Prostate gland (tissue), 2 donors: ENCODE measurements around the gene FOXRED2. TPM values are rescaled to one million over a fixed set of nuclear protein-coding genes. Genes with fewer than 3 reads are reported as not detected.

Source experiments
- DNase-seq: peaks from one replicate; pipeline ENCODE4 v3.0.0-alpha.2; 2019; ENCODE audit warnings: low spot score
- H3K27ac ChIP-seq, 2 donors: fragments of 200-600 bp; sonication (generic); 2 replicates each; pipeline ENCODE4 v1.5.1; 2017 to 2019
- H3K27me3 ChIP-seq: fragments of 200-600 bp; sonication (generic); replicated peaks from 2 replicates; pipeline ENCODE4 v1.5.1; 2019; ENCODE audit not compliant: insufficient read depth
- H3K36me3 ChIP-seq, 2 donors: fragments of 200-600 bp; sonication (generic); 1 replicate in 1 of 2; 2 replicates in 1 of 2; pipeline versions ENCODE4 v1.5.1 to v1.8.1; 2017 to 2019
- H3K4me1 ChIP-seq: fragments of 200-600 bp; sonication (generic); replicated peaks from 2 replicates; pipeline ENCODE4 v1.5.1; 2019
- H3K4me3 ChIP-seq, 2 donors: fragments of 200-600 bp; sonication (generic); 2 replicates each; pipeline ENCODE4 v1.5.1; 2017 to 2019
- H3K9me3 ChIP-seq: fragments of 200-600 bp; sonication (generic); 2 replicates; pipeline ENCODE4 v1.5.1; 2017
- POLR2A ChIP-seq: fragments of 450-650 bp; IDR thresholded peaks from one replicate; pipeline ENCODE4 v1.6.1; 2016; ENCODE audit warnings: antibody characterized with exemption, mild to moderate bottlenecking
- POLR2AphosphoS5 ChIP-seq: sonication (generic); formaldehyde crosslinking; IDR thresholded peaks from one replicate; pipeline ENCODE4 v1.6.1; 2017; ENCODE audit warnings: antibody characterized with exemption
- WGBS: methylation state at CpG from one replicate; pipeline ENCODE4 v1.1.5; 2018; 5-methylcytosine and 5-hydroxymethylcytosine counted together
- intact Hi-C: fragments of 100-400 bp; cut with DNase I; formaldehyde crosslinking; loops from one replicate; pipeline ENCODE4 v1.14.2; 2022
- total RNA-seq, 2 donors: library from RNA; depleted of rRNA; stranded (reverse); fragments of >200 nt; gene quantifications; one replicate each; pipeline ENCODE4 v1.1.0, GENCODE V29; 2016
- TF ChIP-seq, protein P1 (sequence below), 4 experiments: fragments of 200-600 bp in 2 of 4; fragments of 450-650 bp in 2 of 4; sonication (generic) in 2 of 4; IDR thresholded peaks; 1 replicate in 3 of 4; 2 replicates in 1 of 4; pipeline ENCODE4 v1.5.1; 2016 to 2019; ENCODE audit warnings: antibody characterized with exemption in 4 of 4, mild to moderate bottlenecking in 2 of 4, moderate library complexity in 2 of 4

The FOXRED2 gene
- total RNA-seq, 2 donors from 2014 or later: 24.7 to 33.7 TPM

DNA sequence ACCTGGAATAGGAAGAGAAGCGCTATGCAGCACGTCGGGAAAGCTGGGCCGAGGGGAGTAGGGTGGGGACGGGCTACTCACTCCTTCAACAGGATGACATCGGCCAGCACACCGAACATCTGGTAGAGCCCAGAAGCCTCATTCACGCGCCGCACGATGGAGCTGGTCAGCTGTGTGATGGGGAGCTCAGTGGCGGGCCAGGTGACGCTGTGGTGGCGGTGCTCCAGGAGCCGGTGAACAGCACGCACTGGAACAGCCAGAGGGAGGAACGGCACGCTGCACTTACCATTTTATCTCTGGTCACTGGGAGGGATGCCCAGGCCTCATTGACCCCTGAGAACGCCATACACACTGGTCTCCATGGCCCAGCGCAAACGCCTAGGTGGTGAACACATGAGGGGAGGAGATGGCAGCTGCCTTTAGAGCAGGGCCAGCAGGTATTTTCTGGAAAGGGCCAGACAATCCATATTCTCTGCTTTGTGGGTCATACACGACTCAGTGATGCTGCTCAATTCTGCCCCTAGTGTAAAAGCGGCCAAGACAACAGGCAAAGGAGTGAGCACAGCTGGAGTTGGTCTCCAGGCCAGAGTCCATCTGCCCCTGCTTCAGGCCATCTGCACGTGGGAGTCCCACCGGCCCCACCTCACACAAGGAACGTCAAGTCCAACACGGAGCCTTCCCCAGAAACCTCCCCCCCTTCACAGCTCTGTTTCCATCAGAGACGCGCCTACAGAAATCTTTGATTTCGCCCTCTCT, 8.8 kb downstream of the FOXRED2 start:
- DNase-seq: no peak
- intact Hi-C loops: no loop called here
- no peaks in the 10 kb centered on the region for H3K27me3 ChIP-seq
- no peaks in the 10 kb centered on the region for H3K4me1 ChIP-seq
- WGBS: 90% methylated on average over 30 of the region's 30 CpGs
- H3K27ac ChIP-seq: no peak overlapping the region
- H3K4me3 ChIP-seq: no peak overlapping the region
- TF ChIP-seq POLR2AphosphoS5 (no peak), POLR2A (no peak)
- TF ChIP-seq, protein P1, sequence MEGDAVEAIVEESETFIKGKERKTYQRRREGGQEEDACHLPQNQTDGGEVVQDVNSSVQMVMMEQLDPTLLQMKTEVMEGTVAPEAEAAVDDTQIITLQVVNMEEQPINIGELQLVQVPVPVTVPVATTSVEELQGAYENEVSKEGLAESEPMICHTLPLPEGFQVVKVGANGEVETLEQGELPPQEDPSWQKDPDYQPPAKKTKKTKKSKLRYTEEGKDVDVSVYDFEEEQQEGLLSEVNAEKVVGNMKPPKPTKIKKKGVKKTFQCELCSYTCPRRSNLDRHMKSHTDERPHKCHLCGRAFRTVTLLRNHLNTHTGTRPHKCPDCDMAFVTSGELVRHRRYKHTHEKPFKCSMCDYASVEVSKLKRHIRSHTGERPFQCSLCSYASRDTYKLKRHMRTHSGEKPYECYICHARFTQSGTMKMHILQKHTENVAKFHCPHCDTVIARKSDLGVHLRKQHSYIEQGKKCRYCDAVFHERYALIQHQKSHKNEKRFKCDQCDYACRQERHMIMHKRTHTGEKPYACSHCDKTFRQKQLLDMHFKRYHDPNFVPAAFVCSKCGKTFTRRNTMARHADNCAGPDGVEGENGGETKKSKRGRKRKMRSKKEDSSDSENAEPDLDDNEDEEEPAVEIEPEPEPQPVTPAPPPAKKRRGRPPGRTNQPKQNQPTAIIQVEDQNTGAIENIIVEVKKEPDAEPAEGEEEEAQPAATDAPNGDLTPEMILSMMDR (IDR thresholded peaks at IDR 0.05): no peak
- no peaks in the 10 kb centered on the region for H3K36me3 ChIP-seq
- H3K9me3 ChIP-seq: no peaks in the 10 kb centered on the region

DNA sequence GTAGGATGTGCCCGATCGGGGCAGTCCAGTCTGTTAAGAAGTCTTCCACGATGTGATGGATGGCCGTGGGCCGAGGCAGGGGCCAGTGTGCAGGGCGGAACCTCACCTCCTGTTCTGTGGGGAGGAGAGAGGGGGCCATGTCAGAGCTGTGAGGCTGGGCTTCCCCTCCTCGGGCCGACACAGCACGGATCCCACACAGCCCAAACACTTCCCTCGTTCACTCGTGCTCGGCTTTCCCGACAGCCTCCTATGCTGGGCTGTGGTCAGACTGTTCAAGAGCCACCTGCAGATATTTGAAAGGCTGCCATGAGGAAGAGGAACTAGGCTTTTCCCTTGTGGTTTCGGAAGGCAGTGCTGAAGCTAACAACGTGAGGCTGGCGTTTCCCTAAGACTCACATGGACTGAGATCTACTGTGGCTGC, 13.1 kb downstream of the FOXRED2 start:
- Histone ChIP-seq H3K27ac (no peak overlapping the region), H3K4me3 (no peak overlapping the region), H3K27me3 (no peaks in the 10 kb centered on the region), H3K36me3 (peaks cover 0 to 10% of the 10 kb centered on the region in 2 donors), H3K4me1 (no peaks in the 10 kb centered on the region), H3K9me3 (no peaks in the 10 kb centered on the region)
- no peak for TF ChIP-seq POLR2AphosphoS5
- TF ChIP-seq, protein P1 (IDR thresholded peaks at IDR 0.05): no peak
- TF ChIP-seq POLR2A: no peak
- 77% methylated on average over 16 of the region's 16 CpGs for WGBS
- no peak for DNase-seq
- intact Hi-C loops: no loop called here

DNA sequence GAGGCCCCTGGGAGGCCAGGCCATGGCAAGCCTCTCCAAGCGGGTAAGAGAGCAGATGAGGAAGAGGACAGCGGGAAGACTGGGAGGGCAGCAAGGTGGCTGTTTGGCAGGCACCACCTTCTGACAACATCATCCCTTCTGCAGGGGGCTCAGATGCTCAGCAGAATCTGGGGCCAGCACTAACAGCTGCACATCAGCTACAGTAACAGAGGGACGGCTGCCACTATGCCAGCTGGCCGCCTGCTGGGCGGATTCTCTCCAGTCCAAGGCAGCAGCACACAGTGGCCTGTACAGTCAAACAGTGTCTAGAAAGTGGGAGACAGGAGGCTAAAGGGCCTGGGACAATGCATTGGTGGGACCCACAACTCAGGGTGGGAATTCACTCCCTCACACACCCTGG, 14.7 kb downstream of the FOXRED2 start:
- TF ChIP-seq POLR2A (no peak), POLR2AphosphoS5 (no peak)
- TF ChIP-seq, protein P1 (IDR thresholded peaks at IDR 0.05): no peak
- DNase-seq: no peak
- intact Hi-C loops: no loop called here
- Histone ChIP-seq H3K27ac (no peak overlapping the region), H3K4me3 (no peak overlapping the region), H3K27me3 (no peaks in the 10 kb centered on the region), H3K36me3 (peaks cover 0 to 10% of the 10 kb centered on the region in 2 donors), H3K4me1 (no peaks in the 10 kb centered on the region), H3K9me3 (no peaks in the 10 kb centered on the region)
- WGBS: 93% methylated on average over 5 of the region's 5 CpGs

DNA sequence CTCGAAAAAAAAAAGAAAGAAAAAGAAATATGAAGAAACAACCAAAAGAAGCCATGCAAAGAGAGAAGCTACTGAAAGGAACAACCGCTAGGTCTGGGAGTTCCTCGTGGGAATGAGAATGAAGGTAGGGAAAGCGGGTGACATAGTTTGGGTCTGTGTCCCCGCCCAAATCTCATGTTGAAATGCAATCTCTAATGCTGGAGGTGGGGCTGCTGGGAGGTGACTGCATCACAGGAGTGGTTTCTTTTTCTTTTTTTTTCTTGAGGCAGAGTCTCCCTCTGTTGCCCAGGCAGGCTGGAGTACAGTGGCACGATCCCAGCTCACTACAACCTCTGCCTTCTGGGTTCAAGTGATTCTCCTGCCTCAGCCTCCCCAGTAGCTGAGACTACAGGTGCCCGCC, 15.7 kb downstream of the FOXRED2 start:
- TF ChIP-seq, protein P1 (IDR thresholded peaks at IDR 0.05): no peak
- no peak for TF ChIP-seq POLR2AphosphoS5
- no peak for TF ChIP-seq POLR2A
- intact Hi-C loops: no loop called here
- H3K9me3 ChIP-seq: no peaks in the 10 kb centered on the region
- H3K36me3 ChIP-seq: peaks cover 0 to 10% of the 10 kb centered on the region in 2 donors
- H3K4me3 ChIP-seq: no peak overlapping the region
- no peaks in the 10 kb centered on the region for H3K27me3 ChIP-seq
- H3K27ac ChIP-seq: no peak overlapping the region
- WGBS: 91% methylated on average over 7 of the region's 7 CpGs
- H3K4me1 ChIP-seq: no peaks in the 10 kb centered on the region
- no peak for DNase-seq
